Measurements from ENCODE around the gene HOXC6.

The HOXC6 gene

DNA sequence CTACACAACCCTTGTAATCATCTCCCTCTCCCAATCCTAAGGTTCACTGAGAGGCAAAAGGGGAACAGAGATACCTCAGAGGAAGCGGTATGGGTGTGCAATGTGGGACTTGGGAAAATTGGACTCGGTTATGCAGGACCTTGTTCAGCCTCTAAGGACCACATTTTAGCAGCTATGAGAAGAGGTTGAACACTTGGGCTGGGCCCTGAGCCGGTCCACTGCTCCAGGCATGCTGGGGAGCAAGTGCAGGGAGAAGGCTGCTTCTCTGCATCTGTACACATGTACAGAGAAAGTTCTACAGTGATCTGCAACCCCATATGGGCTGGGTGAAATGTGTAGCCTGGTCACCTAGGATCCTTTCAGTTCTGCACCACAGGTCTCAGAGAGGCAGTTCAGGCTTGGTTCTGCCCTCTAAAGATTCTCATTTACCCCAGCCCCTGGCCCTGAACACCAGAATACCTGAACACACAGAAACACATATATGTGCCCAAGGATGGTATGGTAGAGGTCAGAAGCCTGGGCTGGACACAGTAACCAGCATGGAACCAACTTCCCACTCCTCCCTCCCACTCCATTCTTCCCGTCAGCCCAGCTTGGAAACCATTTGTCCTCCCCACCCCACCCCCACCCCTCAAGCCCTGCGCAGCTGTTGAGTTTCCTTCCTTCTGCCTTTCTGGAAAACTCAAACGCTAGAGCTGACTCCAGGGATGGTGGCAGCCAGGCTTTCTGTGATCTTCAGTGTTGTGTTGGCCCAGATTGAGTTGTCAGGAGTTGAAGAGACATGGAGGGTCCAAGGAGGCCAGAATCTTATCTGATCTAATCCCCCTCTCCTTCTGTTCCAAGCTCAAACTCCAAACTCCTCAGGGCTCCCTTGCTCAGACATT lies 15.0 kb downstream of the HOXC6 start:
- Histone ChIP-seq H3K4me3 (no peak overlapping the region), H3K36me3 (no peaks in the 10 kb centered on the region), H3K27me3 (no peaks in the 10 kb centered on the region), H3K9me3 (no peaks in the 10 kb centered on the region), H3K4me1 (peaks cover 5 to 35% (median 28%) of the 10 kb centered on the region in 4 donors), H3K27ac (no peak overlapping the region)
- no peak for DNase-seq
- intact Hi-C loops (cut with DNase I; ENCODE audit: low total_unique reads), result no loop called here
- TF ChIP-seq, protein P1, sequence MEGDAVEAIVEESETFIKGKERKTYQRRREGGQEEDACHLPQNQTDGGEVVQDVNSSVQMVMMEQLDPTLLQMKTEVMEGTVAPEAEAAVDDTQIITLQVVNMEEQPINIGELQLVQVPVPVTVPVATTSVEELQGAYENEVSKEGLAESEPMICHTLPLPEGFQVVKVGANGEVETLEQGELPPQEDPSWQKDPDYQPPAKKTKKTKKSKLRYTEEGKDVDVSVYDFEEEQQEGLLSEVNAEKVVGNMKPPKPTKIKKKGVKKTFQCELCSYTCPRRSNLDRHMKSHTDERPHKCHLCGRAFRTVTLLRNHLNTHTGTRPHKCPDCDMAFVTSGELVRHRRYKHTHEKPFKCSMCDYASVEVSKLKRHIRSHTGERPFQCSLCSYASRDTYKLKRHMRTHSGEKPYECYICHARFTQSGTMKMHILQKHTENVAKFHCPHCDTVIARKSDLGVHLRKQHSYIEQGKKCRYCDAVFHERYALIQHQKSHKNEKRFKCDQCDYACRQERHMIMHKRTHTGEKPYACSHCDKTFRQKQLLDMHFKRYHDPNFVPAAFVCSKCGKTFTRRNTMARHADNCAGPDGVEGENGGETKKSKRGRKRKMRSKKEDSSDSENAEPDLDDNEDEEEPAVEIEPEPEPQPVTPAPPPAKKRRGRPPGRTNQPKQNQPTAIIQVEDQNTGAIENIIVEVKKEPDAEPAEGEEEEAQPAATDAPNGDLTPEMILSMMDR (IDR thresholded peaks at IDR 0.05), result no peak

DNA sequence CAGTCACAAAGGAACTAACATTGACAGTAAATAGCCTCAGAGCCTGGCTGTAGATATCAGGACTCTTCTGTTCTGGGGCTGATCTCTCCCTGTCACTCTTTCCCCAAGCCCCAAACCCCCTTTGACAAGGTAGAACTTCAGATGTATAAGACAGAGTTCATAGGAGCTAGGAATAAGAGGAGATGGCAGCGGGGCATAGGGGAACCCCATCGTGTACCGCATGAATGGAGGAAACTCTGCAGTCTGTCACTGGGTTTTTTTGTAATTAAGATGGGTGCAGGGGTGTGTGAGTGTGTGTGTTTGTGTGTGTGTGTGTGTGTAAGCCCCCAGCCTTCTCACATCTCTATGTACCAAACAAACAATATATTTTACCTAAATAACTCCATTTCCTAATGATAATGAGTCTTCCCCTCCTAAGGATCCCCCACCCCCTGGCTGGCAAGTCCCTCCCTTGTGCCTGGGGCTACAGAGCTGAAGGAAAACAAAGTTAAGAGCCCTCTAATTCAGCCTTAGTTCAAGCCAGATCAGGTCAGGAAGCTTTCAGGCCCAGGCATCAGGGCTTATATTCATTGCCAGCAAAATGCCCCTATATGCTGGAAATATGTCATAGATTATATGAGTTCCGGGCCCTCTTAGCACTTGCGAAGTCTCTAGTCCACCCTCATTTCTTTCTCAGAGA lies 16.3 kb downstream of the HOXC6 start:
- TF ChIP-seq, protein P1 (IDR thresholded peaks at IDR 0.05), result no peak
- Histone ChIP-seq H3K9me3 (no peaks in the 10 kb centered on the region), H3K4me3 (no peak overlapping the region), H3K4me1 (peaks cover 0 to 21% (median 15%) of the 10 kb centered on the region in 4 donors), H3K27ac (no peak overlapping the region), H3K36me3 (no peaks in the 10 kb centered on the region), H3K27me3 (no peaks in the 10 kb centered on the region)
- DNase-seq, result no peak
- intact Hi-C loops (cut with DNase I; ENCODE audit: low total_unique reads), result no loop called here

GRCh38 chr12:54045401-54045800 lies 17.2 kb downstream of the HOXC6 start:
- H3K36me3 ChIP-seq, result no peaks in the 10 kb centered on the region
- TF ChIP-seq, protein P1 (IDR thresholded peaks at IDR 0.05), result no peak
- H3K4me3 ChIP-seq, result no peak overlapping the region
- no peaks in the 10 kb centered on the region for H3K9me3 ChIP-seq
- no peak overlapping the region for H3K27ac ChIP-seq
- DNase-seq, result no peak
- H3K27me3 ChIP-seq, result no peaks in the 10 kb centered on the region
- H3K4me1 ChIP-seq, result peaks cover 0 to 13% (median 7%) of the 10 kb centered on the region in 4 donors
- intact Hi-C loops (cut with DNase I; ENCODE audit: low total_unique reads), result no loop called here

GRCh38 chr12:54045868-54046521 lies 17.8 kb downstream of the HOXC6 start:
- Histone ChIP-seq H3K4me1 (peaks cover 0 to 9% (median 4%) of the 10 kb centered on the region in 4 donors), H3K4me3 (no peak overlapping the region), H3K27ac (no peak overlapping the region), H3K9me3 (no peaks in the 10 kb centered on the region), H3K27me3 (no peaks in the 10 kb centered on the region), H3K36me3 (no peaks in the 10 kb centered on the region)
- no peak for DNase-seq
- intact Hi-C loops (cut with DNase I; ENCODE audit: low total_unique reads), result no loop called here
- TF ChIP-seq, protein P1 (IDR thresholded peaks at IDR 0.05), result no peak

GRCh38 chr12:54046809-54047159 lies 18.5 kb downstream of the HOXC6 start:
- intact Hi-C loops (cut with DNase I; ENCODE audit: low total_unique reads), result no loop called here
- Histone ChIP-seq H3K27ac (no peak overlapping the region), H3K9me3 (no peaks in the 10 kb centered on the region), H3K4me3 (no peak overlapping the region), H3K27me3 (no peaks in the 10 kb centered on the region), H3K36me3 (no peaks in the 10 kb centered on the region), H3K4me1 (peaks cover 0 to 13% (median 5%) of the 10 kb centered on the region in 4 donors)
- no peak for DNase-seq
- TF ChIP-seq, protein P1 (IDR thresholded peaks at IDR 0.05), result no peak

Data from tibial artery (tissue), 4 donors.